Mesenchymal stem cell (in vitro differentiated cells and primary cell): ENCODE results near the gene HRAS.

Source experiments
- DNase-seq: peaks from one replicate; pipeline ENCODE4 v3.0.0-alpha.2; 2013
- H2AFZ ChIP-seq: one replicate; pipeline ENCODE4 v1.6.1; 2013; ENCODE audit warnings: low read depth, mild to moderate bottlenecking, control low read depth, inconsistent platforms, low read length, moderate library complexity
- H2AK5ac ChIP-seq: 2 replicates; pipeline ENCODE4 v1.6.1; 2013; ENCODE audit warnings: low read length, moderate library complexity, mild to moderate bottlenecking, inconsistent platforms; ENCODE audit not compliant: severe bottlenecking
- H2BK120ac ChIP-seq: one replicate; pipeline ENCODE4 v1.6.1; 2013; ENCODE audit warnings: low read depth, mild to moderate bottlenecking, inconsistent platforms, low read length, moderate library complexity
- H2BK12ac ChIP-seq, 2 experiments: one replicate each; pipeline ENCODE4 v1.6.1; 2013; ENCODE audit warnings: inconsistent platforms in 2 of 2, low read length in 2 of 2, mild to moderate bottlenecking in 2 of 2, moderate library complexity in 2 of 2, control low read depth in 1 of 2
- H2BK15ac ChIP-seq: one replicate; pipeline ENCODE4 v1.6.1; 2013; ENCODE audit warnings: mild to moderate bottlenecking, low read depth, inconsistent platforms; ENCODE audit not compliant: poor library complexity, severe bottlenecking
- H2BK5ac ChIP-seq: 2 replicates; pipeline ENCODE4 v1.6.1; 2013; ENCODE audit warnings: low read depth, mild to moderate bottlenecking, low read length, control low read depth, inconsistent platforms; ENCODE audit not compliant: poor library complexity, severe bottlenecking
- H3K14ac ChIP-seq, 2 experiments: one replicate each; pipeline ENCODE4 v1.6.1; 2013; ENCODE audit warnings: inconsistent platforms in 2 of 2, low read length in 2 of 2, control low read depth in 1 of 2, mild to moderate bottlenecking in 1 of 2, moderate library complexity in 1 of 2
- H3K18ac ChIP-seq, 2 experiments: one replicate each; pipeline ENCODE4 v1.6.1; 2013; ENCODE audit warnings: inconsistent platforms in 2 of 2, low read length in 2 of 2, control low read depth in 1 of 2, low read depth in 1 of 2, mild to moderate bottlenecking in 1 of 2
- H3K23ac ChIP-seq, 2 experiments: one replicate each; pipeline ENCODE4 v1.6.1; 2013; ENCODE audit warnings: inconsistent platforms in 2 of 2, low read length in 2 of 2, mild to moderate bottlenecking in 2 of 2, moderate library complexity in 2 of 2, control low read depth in 1 of 2
- H3K27ac ChIP-seq: 2 replicates; pipeline ENCODE4 v1.5.1; 2013; ENCODE audit warnings: mild to moderate bottlenecking, moderate library complexity, low read length, control low read depth, inconsistent platforms; ENCODE audit not compliant: poor library complexity, severe bottlenecking
- H3K27me3 ChIP-seq, 2 experiments: 2 replicates each; pipeline versions ENCODE4 v1.6.1 to v1.7.0; 2013; ENCODE audit warnings: low read length in 2 of 2, mild to moderate bottlenecking in 2 of 2, moderate library complexity in 2 of 2, control low read depth in 1 of 2, inconsistent platforms in 1 of 2; ENCODE audit not compliant: control insufficient read depth in 1 of 2, insufficient read depth in 1 of 2
- H3K36me3 ChIP-seq, 2 experiments: 2 replicates each; pipeline versions ENCODE4 v1.6.1 to v1.7.0; 2013; ENCODE audit warnings: low read length in 2 of 2, control low read depth in 1 of 2, inconsistent platforms in 1 of 2, low read depth in 1 of 2, mild to moderate bottlenecking in 1 of 2; ENCODE audit not compliant: insufficient read depth in 2 of 2, control insufficient read depth in 1 of 2
- H3K4ac ChIP-seq, 2 experiments: one replicate each; pipeline ENCODE4 v1.6.1; 2013; ENCODE audit warnings: inconsistent platforms in 2 of 2, low read length in 2 of 2, mild to moderate bottlenecking in 2 of 2, moderate library complexity in 2 of 2, control low read depth in 1 of 2, low read depth in 1 of 2
- H3K4me1 ChIP-seq: 2 replicates; pipeline ENCODE4 v1.6.1; 2013; ENCODE audit warnings: low read depth, low read length, control low read depth; ENCODE audit not compliant: control insufficient read depth, insufficient read depth
- H3K4me2 ChIP-seq: 2 replicates; pipeline ENCODE4 v1.6.1; 2013; ENCODE audit warnings: low read length, mild to moderate bottlenecking, inconsistent platforms; ENCODE audit not compliant: poor library complexity, severe bottlenecking
- H3K4me3 ChIP-seq, 2 experiments: 2 replicates each; pipeline versions ENCODE4 v1.5.1 to v1.7.0; 2013; ENCODE audit warnings: low read length in 2 of 2, mild to moderate bottlenecking in 2 of 2, control low read depth in 1 of 2, low read depth in 1 of 2; ENCODE audit not compliant: insufficient read depth in 1 of 2
- H3K79me1 ChIP-seq: replicated peaks from 2 replicates; pipeline ENCODE4 v1.6.1; 2013; ENCODE audit warnings: mild to moderate bottlenecking, control low read depth, low read length, inconsistent platforms; ENCODE audit not compliant: poor library complexity, severe bottlenecking
- H3K9ac ChIP-seq: 2 replicates; pipeline ENCODE4 v1.7.0; 2013; ENCODE audit warnings: mild to moderate bottlenecking, low read length, moderate library complexity
- H3K9me3 ChIP-seq: 2 replicates; pipeline ENCODE4 v1.7.0; 2013; ENCODE audit warnings: mild to moderate bottlenecking, low read length; ENCODE audit not compliant: control insufficient read depth
- H4K8ac ChIP-seq: one replicate; pipeline ENCODE4 v1.6.1; 2013; ENCODE audit warnings: inconsistent platforms, mild to moderate bottlenecking, low read length, moderate library complexity
- H4K91ac ChIP-seq: one replicate; pipeline ENCODE4 v1.6.1; 2013; ENCODE audit warnings: mild to moderate bottlenecking, low read length, inconsistent platforms
- WGBS: methylation state at CpG from one replicate; pipeline ENCODE4 v1.1.7; 2013; ENCODE audit warnings: mixed read lengths; 5-methylcytosine and 5-hydroxymethylcytosine counted together

Gene HRAS

GRCh38 chr11:532527-532985, 2.8 kb downstream of the HRAS start:
- H2AFZ ChIP-seq: no peak overlapping the region
- peaks cover 0 to 6% of the 10 kb centered on the region in 2 experiments for H3K27me3 ChIP-seq
- H3K27ac ChIP-seq: no peak overlapping the region
- no peak overlapping the region for H3K14ac ChIP-seq
- H3K23ac ChIP-seq: no peak overlapping the region
- no peak overlapping the region for H3K18ac ChIP-seq
- H2BK15ac ChIP-seq: no peak overlapping the region
- H3K9me3 ChIP-seq: no peaks in the 10 kb centered on the region
- no peak overlapping the region for H2AK5ac ChIP-seq
- H3K4me3 ChIP-seq: no peak overlapping the region
- H4K8ac ChIP-seq: no peak overlapping the region
- H3K79me1 ChIP-seq: peaks cover 12% of the 10 kb centered on the region
- H3K4me2 ChIP-seq: no peak overlapping the region
- peak overlapping the region; percentile 3 for H4K91ac ChIP-seq
- H3K9ac ChIP-seq: no peak overlapping the region
- H3K4ac ChIP-seq: no peak overlapping the region
- H3K36me3 ChIP-seq: peaks cover 27 to 50% of the 10 kb centered on the region in 2 experiments
- peaks cover 31% of the 10 kb centered on the region for H3K4me1 ChIP-seq
- no peak overlapping the region for H2BK120ac ChIP-seq
- DNase-seq: no peak
- WGBS: 97% methylated on average over 22 of the region's 23 CpGs
- no peak overlapping the region for H2BK12ac ChIP-seq
- H2BK5ac ChIP-seq: no peak overlapping the region

DNA sequence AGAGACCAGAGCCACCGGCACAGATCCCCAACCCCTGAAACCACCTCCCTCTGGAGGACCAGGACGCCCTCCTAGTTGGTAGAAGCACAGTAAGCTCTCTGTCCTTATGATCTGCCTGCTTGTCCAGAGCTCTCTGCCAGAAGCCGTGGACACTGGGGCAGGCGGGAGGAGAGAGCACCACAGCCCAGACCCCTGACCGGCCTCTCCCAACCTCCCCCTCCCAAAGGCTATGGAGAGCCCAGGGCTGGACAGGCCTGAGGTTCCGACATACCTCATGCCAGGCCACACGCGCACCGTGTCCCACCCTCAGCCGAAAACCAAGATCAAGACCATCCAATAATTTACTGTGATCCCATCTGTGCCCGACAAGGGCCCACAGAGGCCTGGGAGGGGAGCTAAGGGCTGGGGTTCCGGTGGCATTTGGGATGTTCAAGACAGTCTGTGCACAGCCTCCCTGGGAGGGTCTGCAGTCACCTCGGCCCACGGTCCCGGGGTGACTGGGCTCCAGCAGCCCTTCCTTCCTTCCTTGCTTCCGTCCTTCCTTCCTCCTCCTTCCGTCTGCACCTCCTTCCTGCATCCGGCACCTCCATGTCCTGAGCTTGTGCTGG, 3.4 kb downstream of the HRAS start:
- H3K4me2 ChIP-seq: no peak overlapping the region
- no peak overlapping the region for H3K4me3 ChIP-seq
- no peak overlapping the region for H4K8ac ChIP-seq
- no peak overlapping the region for H3K27ac ChIP-seq
- no peak overlapping the region for H3K4ac ChIP-seq
- no peak overlapping the region for H2BK15ac ChIP-seq
- peak overlapping the region in 1 of 2 experiments; percentile 16 for H3K23ac ChIP-seq
- no peak overlapping the region for H2AFZ ChIP-seq
- H2BK12ac ChIP-seq: peak overlapping the region in 1 of 2 experiments; percentile 29
- no peak overlapping the region for H2BK5ac ChIP-seq
- peaks cover 27 to 50% of the 10 kb centered on the region in 2 experiments for H3K36me3 ChIP-seq
- peaks cover 12% of the 10 kb centered on the region for H3K79me1 ChIP-seq
- peaks cover 0 to 1% of the 10 kb centered on the region in 2 experiments for H3K27me3 ChIP-seq
- 95% methylated on average over 13 of the region's 18 CpGs for WGBS
- no peak overlapping the region for H2BK120ac ChIP-seq
- no peak overlapping the region for H3K14ac ChIP-seq
- peaks cover 25% of the 10 kb centered on the region for H3K4me1 ChIP-seq
- no peak for DNase-seq
- H3K9me3 ChIP-seq: no peaks in the 10 kb centered on the region
- no peak overlapping the region for H3K9ac ChIP-seq
- no peak overlapping the region for H2AK5ac ChIP-seq
- no peak overlapping the region for H3K18ac ChIP-seq
- no peak overlapping the region for H4K91ac ChIP-seq

DNA sequence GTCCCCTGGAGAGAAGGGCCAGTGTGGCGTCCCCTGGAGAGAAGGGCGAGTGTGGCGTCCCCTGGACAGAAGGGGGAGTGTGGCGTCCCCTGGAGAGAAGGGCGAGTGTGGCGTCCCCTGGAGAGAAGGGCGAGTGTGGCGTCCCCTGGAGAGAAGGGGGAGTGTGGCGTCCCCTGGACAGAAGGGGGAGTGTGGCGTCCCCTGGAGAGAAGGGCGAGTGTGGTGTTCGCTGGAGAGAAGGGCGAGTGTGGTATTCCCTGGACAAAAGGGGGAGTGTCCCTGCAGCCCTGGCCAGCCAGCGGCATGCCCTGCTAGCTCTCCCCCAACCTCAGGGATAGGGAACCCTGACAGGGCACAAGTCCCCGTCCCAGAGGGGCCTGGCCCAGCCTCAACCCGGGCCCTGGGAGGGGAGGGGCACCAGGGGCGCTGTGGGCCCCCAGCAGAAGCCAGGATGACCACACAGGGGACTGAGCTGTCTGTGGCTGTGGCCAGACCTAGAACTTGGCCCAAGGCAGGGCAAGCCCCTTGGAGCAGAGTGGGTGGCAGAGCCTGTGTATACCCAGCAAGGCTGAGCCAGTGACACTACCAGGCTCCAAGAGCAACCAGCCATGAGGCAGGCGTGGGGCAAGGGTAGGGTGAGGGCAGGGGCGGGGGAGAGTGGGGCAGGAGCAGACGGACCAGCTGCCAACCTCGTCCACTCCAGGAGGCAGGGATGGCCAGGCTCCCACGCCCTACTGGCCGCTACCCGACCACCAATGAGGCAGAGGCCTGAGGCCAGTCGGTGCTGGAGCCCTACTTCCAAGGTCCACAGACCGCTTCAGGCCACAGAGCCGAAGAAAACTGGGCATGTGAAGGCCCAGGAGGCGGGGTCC, 4.2 kb downstream of the HRAS start:
- WGBS: 92% methylated on average over 28 of the region's 28 CpGs

DNA sequence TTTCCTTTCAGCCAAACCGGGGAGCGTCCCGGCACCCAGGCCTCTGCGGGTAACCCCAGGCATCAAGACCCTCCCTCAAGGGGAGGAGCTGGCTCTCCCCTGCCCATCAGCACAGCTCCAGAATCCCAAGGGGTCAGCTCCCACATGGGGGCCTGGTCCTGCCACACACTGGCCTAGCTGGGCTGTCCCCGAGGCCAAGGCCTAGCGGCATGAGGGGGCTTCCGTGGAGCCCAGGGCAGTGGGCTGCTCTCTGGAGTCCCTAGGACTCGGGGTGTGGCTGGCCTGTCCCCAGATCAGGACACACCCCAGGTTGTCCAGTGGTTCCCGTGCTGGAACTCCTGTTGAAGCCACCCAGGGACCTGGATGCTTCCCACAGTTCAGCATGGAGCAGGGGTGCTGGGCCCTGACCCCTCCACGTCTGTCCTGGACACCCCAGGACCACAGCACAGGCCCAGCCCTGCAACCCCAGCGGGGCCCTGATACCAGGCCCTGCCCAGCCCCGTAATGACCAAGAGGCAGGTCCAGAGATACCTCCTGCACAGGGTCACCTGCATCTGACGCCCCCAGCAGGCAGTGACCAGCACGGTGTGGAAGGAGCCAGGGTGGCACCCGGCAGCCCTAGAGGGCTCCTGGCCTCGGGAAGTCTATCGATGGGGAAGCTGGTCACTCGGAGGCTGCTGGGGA, 5.5 kb downstream of the HRAS start:
- no peak overlapping the region for H2BK15ac ChIP-seq
- WGBS: 92% methylated on average over 18 of the region's 18 CpGs
- H3K4me2 ChIP-seq: no peak overlapping the region
- no peak overlapping the region for H2AK5ac ChIP-seq
- no peak overlapping the region for H3K9ac ChIP-seq
- no peak overlapping the region for H2BK120ac ChIP-seq
- no peak overlapping the region for H3K18ac ChIP-seq
- H2BK5ac ChIP-seq: no peak overlapping the region
- H3K27me3 ChIP-seq: no peaks in the 10 kb centered on the region
- H2AFZ ChIP-seq: no peak overlapping the region
- no peak overlapping the region for H4K8ac ChIP-seq
- no peak overlapping the region for H2BK12ac ChIP-seq
- DNase-seq: no peak
- no peak overlapping the region for H3K4me3 ChIP-seq
- no peak overlapping the region for H3K4ac ChIP-seq
- no peak overlapping the region for H3K14ac ChIP-seq
- H3K79me1 ChIP-seq: peaks cover 12% of the 10 kb centered on the region
- H4K91ac ChIP-seq: no peak overlapping the region
- no peaks in the 10 kb centered on the region for H3K9me3 ChIP-seq
- peaks cover 27 to 50% of the 10 kb centered on the region in 2 experiments for H3K36me3 ChIP-seq
- H3K27ac ChIP-seq: no peak overlapping the region
- H3K23ac ChIP-seq: no peak overlapping the region
- H3K4me1 ChIP-seq: peaks cover 16% of the 10 kb centered on the region

More for the DNA sequence above, 4.2 kb downstream of the HRAS start:
- Histone ChIP-seq H3K9ac (no peak overlapping the region), H3K18ac (no peak overlapping the region), H2AFZ (no peak overlapping the region), H3K14ac (no peak overlapping the region), H3K27ac (no peak overlapping the region), H3K9me3 (no peaks in the 10 kb centered on the region), H2BK5ac (no peak overlapping the region), H3K27me3 (no peaks in the 10 kb centered on the region), H4K91ac (no peak overlapping the region), H3K23ac (no peak overlapping the region), H2AK5ac (no peak overlapping the region), H3K4me1 (peaks cover 19% of the 10 kb centered on the region), H3K36me3 (peaks cover 27 to 50% of the 10 kb centered on the region in 2 experiments), H3K4me2 (no peak overlapping the region), H4K8ac (no peak overlapping the region), H2BK15ac (no peak overlapping the region), H3K4me3 (no peak overlapping the region), H2BK12ac (no peak overlapping the region), H3K4ac (no peak overlapping the region), H3K79me1 (peaks cover 12% of the 10 kb centered on the region), H2BK120ac (no peak overlapping the region)
- no peak for DNase-seq
